Upper lobe of left lung (tissue), 4 donors: ENCODE measurements around the gene NKG7.

ENCODE experiments used
- EP300 ChIP-seq, 4 donors: sonication (generic); formaldehyde crosslinking; IDR thresholded peaks; one replicate each; pipeline ENCODE4 v1.5.1; 2017; ENCODE audit warnings: antibody characterized with exemption in 4 of 4, control low read depth in 2 of 4
- POLR2A ChIP-seq, 4 donors: fragments of 450-650 bp; IDR thresholded peaks; one replicate each; pipeline ENCODE4 v1.5.1; 2016 to 2017; ENCODE audit warnings: antibody characterized with exemption in 4 of 4, mild to moderate bottlenecking in 2 of 4
- POLR2AphosphoS5 ChIP-seq, 2 donors: sonication (generic); formaldehyde crosslinking; IDR thresholded peaks; one replicate each; pipeline ENCODE4 v1.5.1; 2017; ENCODE audit warnings: antibody characterized with exemption in 2 of 2
- TF ChIP-seq, protein P1 (sequence below), 6 experiments: fragments of 450-650 bp in 4 of 6; fragments of 200-600 bp in 2 of 6; sonication (generic) in 2 of 6; IDR thresholded peaks; one replicate each; pipeline ENCODE4 v1.5.1; 2016 to 2019; ENCODE audit warnings: antibody characterized with exemption in 6 of 6

DNA sequence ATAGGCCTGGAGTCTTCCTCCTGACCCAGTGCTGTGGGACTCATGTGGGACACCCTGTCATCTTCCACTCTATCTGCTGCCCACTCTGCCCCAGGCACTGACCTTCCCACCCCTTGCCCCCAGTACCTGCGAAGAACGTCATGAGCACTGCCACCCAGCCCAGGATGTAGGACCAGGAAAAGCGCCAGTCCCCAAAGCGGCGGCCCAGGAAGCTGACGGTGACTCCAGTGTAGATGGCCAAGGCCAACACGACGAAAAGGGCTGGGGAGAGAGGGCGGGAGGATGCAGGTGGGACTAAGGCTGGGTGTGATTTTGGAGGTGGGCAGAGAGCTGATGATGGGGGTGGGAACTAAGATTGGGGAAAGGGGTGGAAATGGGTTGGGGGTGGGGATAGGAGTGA is 7.9 kb upstream of the NKG7 start:
- TF ChIP-seq, protein P1, sequence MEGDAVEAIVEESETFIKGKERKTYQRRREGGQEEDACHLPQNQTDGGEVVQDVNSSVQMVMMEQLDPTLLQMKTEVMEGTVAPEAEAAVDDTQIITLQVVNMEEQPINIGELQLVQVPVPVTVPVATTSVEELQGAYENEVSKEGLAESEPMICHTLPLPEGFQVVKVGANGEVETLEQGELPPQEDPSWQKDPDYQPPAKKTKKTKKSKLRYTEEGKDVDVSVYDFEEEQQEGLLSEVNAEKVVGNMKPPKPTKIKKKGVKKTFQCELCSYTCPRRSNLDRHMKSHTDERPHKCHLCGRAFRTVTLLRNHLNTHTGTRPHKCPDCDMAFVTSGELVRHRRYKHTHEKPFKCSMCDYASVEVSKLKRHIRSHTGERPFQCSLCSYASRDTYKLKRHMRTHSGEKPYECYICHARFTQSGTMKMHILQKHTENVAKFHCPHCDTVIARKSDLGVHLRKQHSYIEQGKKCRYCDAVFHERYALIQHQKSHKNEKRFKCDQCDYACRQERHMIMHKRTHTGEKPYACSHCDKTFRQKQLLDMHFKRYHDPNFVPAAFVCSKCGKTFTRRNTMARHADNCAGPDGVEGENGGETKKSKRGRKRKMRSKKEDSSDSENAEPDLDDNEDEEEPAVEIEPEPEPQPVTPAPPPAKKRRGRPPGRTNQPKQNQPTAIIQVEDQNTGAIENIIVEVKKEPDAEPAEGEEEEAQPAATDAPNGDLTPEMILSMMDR (IDR thresholded peaks at IDR 0.05) = no peak
- no peak for TF ChIP-seq POLR2AphosphoS5 (IDR thresholded peaks at IDR 0.05)
- TF ChIP-seq POLR2A (IDR thresholded peaks at IDR 0.05) = no peak
- no peak for TF ChIP-seq EP300 (IDR thresholded peaks at IDR 0.05)
